GM12801 (cell line): ENCODE data around the gene MRPL55.

ENCODE experiments used
- TF ChIP-seq, protein P1 (sequence below): IDR thresholded peaks from one replicate; pipeline ENCODE4 v1.5.1; 2011; ENCODE audit warnings: control low read depth; ENCODE audit not compliant: insufficient read length; ENCODE audit errors: extremely low read depth

The MRPL55 gene

DNA sequence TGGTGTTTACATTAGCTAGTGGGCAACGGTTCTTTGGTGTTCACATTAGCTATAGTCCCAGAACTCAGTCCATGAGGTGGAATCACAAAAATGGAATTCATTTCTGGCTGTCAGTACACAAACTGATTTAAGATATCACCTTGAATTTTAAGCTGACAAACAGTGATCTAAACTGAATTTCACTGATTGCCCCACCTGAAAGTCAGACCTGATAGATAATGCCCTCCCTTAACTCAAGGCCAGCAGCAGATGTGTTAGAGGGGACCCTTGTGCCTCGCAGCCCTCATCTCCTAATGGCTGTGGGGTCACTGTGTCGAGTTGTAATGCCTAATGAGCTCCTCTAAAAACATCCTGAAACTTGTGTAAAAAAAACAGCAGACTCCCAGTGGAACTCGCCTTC, 18.0 kb downstream of the MRPL55 start:
- TF ChIP-seq, protein P1, sequence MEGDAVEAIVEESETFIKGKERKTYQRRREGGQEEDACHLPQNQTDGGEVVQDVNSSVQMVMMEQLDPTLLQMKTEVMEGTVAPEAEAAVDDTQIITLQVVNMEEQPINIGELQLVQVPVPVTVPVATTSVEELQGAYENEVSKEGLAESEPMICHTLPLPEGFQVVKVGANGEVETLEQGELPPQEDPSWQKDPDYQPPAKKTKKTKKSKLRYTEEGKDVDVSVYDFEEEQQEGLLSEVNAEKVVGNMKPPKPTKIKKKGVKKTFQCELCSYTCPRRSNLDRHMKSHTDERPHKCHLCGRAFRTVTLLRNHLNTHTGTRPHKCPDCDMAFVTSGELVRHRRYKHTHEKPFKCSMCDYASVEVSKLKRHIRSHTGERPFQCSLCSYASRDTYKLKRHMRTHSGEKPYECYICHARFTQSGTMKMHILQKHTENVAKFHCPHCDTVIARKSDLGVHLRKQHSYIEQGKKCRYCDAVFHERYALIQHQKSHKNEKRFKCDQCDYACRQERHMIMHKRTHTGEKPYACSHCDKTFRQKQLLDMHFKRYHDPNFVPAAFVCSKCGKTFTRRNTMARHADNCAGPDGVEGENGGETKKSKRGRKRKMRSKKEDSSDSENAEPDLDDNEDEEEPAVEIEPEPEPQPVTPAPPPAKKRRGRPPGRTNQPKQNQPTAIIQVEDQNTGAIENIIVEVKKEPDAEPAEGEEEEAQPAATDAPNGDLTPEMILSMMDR: no peak

DNA sequence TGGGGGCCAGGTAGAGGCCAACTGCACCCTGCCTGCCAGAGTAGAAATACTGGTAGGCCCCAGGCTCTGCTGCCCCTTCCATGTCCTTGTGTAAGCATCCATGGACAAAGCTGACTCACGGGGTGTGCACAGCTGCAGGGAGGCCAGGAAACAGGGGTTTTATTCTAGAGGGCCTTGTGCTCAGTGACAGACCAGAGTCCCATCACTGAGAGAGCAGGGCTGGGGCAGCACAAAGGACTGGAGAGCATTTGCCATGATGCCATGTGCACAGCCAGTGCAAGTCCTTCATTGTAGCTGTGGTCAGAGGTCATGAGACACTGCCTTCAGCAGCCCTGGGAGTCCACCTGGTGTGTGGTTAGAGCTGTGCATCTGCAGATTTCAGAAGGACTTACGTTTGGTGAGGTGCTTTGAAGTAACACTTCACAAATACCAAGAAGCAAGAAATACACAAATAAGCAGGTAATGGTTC, 18.5 kb downstream of the MRPL55 start:
- TF ChIP-seq, protein P1: no peak

DNA sequence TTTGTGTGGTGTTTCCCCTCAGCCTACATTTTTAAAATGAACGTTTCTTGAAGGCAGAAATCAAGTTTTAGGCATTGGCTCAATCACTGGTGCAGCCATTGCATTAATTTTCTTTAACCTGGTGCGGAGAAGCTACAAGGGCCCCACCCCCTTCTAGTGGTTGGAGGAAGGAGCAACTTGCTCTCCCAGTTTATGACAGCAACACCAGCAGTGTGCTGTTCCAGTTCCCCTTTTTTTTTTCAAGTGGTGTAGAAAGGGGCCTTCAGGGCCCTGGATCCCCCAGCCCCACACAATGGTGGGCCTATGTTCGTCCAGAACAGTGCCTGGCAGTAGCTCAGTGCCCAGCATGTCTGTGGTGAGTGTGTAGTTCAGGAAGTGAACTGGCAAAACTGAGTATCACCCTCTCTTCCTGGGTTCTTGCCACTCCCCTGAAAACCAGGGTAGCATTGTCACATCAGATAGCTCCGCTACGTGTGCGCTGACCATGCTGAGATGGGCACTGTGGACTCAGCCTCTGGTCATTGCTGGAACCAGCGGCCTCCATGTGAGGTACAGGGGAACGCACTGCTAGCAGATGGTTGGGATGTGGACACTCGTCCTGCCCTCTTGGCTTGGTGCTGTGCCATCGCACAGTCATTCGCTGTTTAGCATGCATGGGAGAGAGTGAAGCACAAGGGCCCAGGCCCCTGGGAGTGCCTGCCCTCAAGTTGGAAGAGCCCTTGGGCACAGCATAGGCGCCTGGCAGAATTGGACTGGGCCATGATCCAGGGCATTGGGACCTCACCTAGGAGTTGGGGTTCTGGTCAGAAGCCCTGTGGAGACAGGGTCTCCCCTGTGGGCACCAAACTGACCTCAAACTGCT, 19.3 kb downstream of the MRPL55 start:
- TF ChIP-seq, protein P1: no peak

DNA sequence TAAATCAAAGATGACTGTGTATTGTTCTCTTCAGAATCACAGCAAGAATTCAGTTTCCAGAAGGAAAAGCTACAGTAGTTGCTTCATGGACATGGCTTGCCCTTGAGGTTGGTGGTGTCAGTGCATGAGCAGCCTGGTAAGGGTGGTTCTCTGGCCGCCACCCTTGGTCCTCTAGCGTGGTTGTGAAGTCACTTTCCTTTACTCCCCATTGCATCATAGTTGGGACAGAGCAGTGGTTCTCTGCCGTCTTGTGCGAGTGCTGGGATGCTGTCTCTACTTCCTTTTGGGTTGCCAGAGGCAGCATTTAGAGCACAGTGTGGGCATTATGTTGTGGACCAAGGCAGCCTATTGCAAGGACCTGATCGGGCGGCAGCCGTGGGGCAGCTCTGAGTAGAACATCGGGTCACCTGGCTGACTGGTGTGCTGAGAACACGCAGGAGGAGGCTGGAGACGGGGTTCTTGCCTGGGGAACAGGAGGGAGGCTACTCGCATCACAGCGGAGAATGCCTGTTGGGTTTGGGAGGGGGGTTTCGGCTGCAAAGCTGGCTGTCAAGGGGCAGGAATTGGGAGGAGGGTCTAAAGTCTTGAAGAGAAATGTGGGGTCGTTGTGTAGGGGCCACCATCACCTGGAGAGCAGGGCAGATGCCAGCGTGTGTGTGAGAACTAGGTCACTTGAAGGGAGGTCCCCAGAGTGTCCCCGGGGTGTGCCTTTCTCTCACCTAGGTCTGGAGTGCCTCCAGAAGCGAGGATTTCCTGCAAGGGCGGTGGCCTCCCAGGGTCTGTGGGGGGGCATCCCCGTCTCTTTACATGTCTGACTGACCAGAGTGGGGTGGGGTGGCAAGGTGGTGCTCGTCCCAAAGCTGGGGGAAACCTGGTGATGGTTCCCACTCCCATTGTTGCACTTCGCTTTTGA, 20.3 kb downstream of the MRPL55 start:
- TF ChIP-seq, protein P1: no peak

DNA sequence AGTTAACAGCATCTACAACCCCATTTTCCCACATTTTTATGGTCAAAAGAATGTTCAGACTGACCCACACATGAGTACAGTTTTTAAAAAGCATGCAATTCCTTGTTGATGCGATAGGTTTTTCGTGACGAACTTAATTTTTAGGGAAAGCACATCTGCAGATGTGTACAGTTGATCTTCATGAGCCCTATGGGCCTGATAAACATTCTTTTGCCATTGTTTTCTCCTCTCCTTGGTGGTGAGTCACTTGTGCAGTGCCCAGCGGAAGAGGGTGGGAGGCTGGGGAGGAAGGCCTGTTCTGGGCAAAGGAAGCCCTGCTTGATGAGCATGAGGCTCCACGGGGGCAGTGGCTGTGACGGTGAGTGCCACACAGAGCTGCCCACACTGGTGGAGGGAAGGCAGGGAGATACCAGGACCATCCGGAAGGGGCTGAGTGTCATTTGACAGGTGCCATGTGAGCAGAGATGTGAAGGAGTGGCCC, 21.3 kb downstream of the MRPL55 start:
- TF ChIP-seq, protein P1: no peak

DNA sequence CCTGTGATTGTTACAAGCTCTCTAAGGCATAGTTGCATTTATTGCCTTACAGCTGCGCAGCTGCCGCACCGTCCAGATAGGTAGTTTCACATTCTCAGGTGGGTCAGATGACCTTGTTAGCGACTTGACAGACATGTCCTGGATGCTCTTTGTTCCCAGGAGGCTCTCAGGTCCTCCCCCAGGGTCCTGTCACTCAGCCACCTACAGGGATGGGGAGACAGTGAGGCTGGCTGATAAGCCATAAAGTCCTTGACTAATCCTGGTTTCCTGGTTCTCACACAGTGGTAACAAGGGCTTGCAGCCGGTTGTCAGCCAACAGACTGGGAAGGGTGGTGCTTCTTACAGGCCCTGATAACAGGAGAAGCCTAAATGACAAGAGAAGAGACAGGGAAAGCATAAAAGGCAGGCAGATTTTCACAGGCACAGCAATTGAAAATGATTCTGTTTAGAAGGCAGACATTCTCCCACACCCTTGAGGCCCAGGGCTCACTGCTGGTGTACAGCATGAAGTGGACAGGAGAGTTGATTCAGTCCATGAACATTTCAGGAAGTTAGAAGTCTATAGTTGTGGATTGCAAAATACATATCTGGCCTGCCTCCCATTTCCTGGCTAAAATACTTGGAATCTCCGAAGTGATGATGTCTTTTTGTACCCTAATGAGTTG, 23.7 kb downstream of the MRPL55 start:
- TF ChIP-seq, protein P1: no peak
